Testis (tissue), 5 donors: ENCODE measurements around the gene C2orf49. TPM values are rescaled to one million over a fixed set of nuclear protein-coding genes. Genes with fewer than 3 reads are reported as not detected.

Experiments
- DNase-seq: peaks from one replicate; pipeline ENCODE4 v3.0.0-alpha.2; 2019
- H3K27ac ChIP-seq, 2 donors: fragments of 200-600 bp; sonication (generic); one replicate each; pipeline ENCODE4 v1.5.1; 2019
- H3K27me3 ChIP-seq: fragments of 200-600 bp; sonication (generic); one replicate; pipeline ENCODE4 v1.5.1; 2019
- H3K36me3 ChIP-seq: fragments of 200-600 bp; sonication (generic); one replicate; pipeline ENCODE4 v1.5.1; 2017; ENCODE audit warnings: low read depth; ENCODE audit errors: missing control alignments
- H3K4me1 ChIP-seq: fragments of 200-600 bp; sonication (generic); one replicate; pipeline ENCODE4 v1.5.1; 2019
- H3K4me3 ChIP-seq, 2 donors: fragments of 200-600 bp; sonication (generic); one replicate each; pipeline ENCODE4 v1.5.1; 2017 to 2019
- H3K9me3 ChIP-seq: fragments of 200-600 bp; sonication (generic); one replicate; pipeline ENCODE4 v1.5.1; 2017
- POLR2A ChIP-seq: fragments of 450-650 bp; IDR thresholded peaks from one replicate; pipeline ENCODE4 v1.6.1; 2017; ENCODE audit warnings: antibody characterized with exemption, mild to moderate bottlenecking, moderate library complexity
- WGBS, 2 donors: methylation state at CpG; one replicate each; pipeline ENCODE4 v1.1.5; 2018; 5-methylcytosine and 5-hydroxymethylcytosine counted together
- intact Hi-C: fragments of 100-400 bp; cut with DNase I; formaldehyde crosslinking; loops from one replicate; pipeline ENCODE4 v1.15.1; 2023; ENCODE audit warnings: low total_unique reads
- long read RNA-seq, 2 donors: transcript quantifications; one replicate each; lab custom pipeline, GENCODE V29; 2026
- polyA plus RNA-seq: library from polyadenylated mRNA; stranded (reverse); fragments of 350-450 nt; fragmentation: Illumina TruSeq; extraction: RNeasy Lipid Tissue Mini Kit (QIAGEN cat#74804); gene quantifications from one replicate; pipeline ENCODE4 v1.2.3, GENCODE V29; 2014; ENCODE audit warnings: low read depth, low replicate concordance; ENCODE audit not compliant: insufficient read depth
- total RNA-seq, 2 donors: library from RNA; depleted of rRNA; stranded (reverse); fragments of >200 nt; gene quantifications; one replicate each; pipeline ENCODE4 v1.2.3, GENCODE V29; 2016
- TF ChIP-seq, protein P1 (sequence below), 3 experiments: fragments of 450-650 bp in 2 of 3; fragments of 200-600 bp in 1 of 3; sonication (generic) in 1 of 3; IDR thresholded peaks; one replicate each; pipeline ENCODE4 v1.5.1; 2016 to 2019; ENCODE audit warnings: antibody characterized with exemption in 3 of 3, mild to moderate bottlenecking in 2 of 3, moderate library complexity in 1 of 3

C2orf49 gene
- total RNA-seq: 10 to 100 TPM; 32.6 to 35.4 TPM
- 28.5 TPM for polyA plus RNA-seq
- long read RNA-seq, donor 1, full-length matches to known transcripts: 14 of 14 reads
- long read RNA-seq, donor 1, partial matches to known transcripts: 0 of 14 reads
- long read RNA-seq, donor 1, other reads (novel, unspliced or antisense): 0 of 14 reads
- long read RNA-seq, donor 2, full-length matches to known transcripts: 14 of 14 reads
- long read RNA-seq, donor 2, partial matches to known transcripts: 0 of 14 reads
- long read RNA-seq, donor 2, other reads (novel, unspliced or antisense): 0 of 14 reads

DNA sequence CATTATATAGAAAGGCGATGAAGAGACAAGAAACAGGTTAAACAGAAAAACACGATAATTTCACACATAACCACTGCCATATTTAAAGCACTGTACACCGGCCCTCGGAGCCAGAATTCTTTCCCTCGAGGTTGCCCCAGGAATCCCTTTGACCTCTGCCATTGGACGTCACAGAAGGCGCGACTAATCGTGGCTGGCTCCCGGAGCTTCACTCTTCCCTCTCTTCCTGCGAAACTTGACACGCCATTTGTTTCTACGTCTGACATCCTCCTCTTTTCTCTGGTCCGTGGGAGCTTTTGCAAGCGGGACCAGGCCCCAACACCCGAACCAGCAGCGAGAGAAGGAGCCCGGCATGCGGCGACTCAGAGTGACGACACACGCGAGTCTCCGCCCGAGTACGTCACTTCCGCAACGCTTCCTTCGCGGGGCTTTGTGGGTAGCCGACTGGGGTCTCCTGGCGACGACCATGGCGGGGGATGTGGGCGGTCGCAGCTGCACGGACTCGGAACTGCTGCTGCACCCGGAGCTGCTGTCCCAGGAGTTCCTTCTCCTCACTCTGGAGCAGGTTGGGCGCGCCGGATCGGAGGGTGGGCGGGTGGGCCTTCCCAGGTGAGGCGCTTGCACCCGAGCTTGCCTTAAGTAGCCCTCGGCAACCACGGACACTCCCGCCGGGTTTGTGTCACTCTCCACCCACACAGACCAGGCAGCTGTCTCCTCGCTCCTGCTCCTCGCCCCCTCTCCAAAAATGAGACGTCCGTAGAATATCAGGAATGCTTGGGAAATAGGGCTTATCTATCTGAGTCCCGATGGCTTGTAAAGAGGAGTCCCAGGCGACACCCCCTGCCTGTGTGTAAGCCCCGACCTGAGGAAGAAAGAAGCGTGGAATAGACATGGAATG is at the start of gene C2orf49:
C2orf49 (plus strand) TSS at position 419 of the 898 bp plus-strand sequence; CDS start at position 467, 48 bp downstream.
- peak; percentile 92 for DNase-seq
- intact Hi-C loops: no loop called here
- Histone ChIP-seq H3K9me3 (no peaks in the 10 kb centered on the region), H3K36me3 (no peaks in the 10 kb centered on the region), H3K4me3 (peak within 1 kb of the TSS; percentile 94 to 96), H3K4me1 (peaks cover 16% of the 10 kb centered on the region), H3K27ac (peak within 1 kb of the TSS; percentile 95 to 99), H3K27me3 (no peaks in the 10 kb centered on the region)
- TF ChIP-seq, protein P1, sequence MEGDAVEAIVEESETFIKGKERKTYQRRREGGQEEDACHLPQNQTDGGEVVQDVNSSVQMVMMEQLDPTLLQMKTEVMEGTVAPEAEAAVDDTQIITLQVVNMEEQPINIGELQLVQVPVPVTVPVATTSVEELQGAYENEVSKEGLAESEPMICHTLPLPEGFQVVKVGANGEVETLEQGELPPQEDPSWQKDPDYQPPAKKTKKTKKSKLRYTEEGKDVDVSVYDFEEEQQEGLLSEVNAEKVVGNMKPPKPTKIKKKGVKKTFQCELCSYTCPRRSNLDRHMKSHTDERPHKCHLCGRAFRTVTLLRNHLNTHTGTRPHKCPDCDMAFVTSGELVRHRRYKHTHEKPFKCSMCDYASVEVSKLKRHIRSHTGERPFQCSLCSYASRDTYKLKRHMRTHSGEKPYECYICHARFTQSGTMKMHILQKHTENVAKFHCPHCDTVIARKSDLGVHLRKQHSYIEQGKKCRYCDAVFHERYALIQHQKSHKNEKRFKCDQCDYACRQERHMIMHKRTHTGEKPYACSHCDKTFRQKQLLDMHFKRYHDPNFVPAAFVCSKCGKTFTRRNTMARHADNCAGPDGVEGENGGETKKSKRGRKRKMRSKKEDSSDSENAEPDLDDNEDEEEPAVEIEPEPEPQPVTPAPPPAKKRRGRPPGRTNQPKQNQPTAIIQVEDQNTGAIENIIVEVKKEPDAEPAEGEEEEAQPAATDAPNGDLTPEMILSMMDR (IDR thresholded peaks at IDR 0.05): peak in 2 of 3 experiments; percentile 8 to 33
- no peak for TF ChIP-seq POLR2A
- 0 to 1% methylated on average over 29 to 48 of the region's 58 CpGs for WGBS, 2 donors

DNA sequence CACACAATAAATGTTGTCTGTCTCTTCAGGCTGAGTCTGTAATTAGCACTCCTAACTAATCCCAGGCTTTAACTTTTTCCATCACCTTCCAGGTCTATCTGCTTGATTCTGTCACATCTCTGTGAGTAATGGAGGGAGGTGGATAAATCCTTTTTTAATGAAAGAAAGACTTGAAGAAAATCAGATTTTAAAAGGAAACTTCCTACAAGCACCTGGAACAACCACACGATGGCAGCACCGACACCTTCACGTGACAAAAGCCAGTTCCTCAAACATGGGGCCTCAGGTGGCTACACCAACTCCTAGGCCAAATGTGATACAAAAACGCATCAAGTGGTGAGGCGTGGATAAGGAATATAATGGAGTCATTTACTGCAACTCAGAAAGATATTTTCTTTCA is 49.6 kb upstream of the C2orf49 start:
- intact Hi-C loops: no loop called here
- H3K27me3 ChIP-seq: no peaks in the 10 kb centered on the region
- no peaks in the 10 kb centered on the region for H3K4me1 ChIP-seq
- WGBS, 2 donors: 57 to 60% methylated on average over 5 of the region's 5 CpGs
- H3K4me3 ChIP-seq: no peak overlapping the region
- no peak overlapping the region for H3K27ac ChIP-seq
- no peaks in the 10 kb centered on the region for H3K36me3 ChIP-seq
- no peak for TF ChIP-seq POLR2A
- TF ChIP-seq, protein P1 (IDR thresholded peaks at IDR 0.05): peak in 2 of 3 experiments; percentile 12 to 27
- no peaks in the 10 kb centered on the region for H3K9me3 ChIP-seq
- DNase-seq: peak; percentile 40

DNA sequence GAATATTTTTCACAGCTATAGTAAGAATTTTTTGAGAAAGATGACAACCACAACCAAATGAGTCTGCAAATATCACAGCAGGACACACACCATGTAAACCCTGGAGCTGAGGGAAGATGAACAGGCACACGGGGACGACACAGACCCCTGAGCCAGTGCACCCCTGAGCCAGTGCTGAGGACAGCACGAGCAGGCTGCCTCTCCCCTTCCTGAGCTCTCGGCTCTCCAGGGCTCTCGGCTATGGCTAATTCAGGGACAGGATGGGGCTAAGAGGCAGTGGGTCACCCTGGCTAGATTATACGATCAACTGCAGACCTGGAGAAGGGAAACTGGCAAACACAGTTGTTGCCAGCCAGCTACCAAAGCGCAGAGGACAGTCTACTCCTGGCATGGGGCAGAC is 49.2 kb upstream of the C2orf49 start:
- Histone ChIP-seq H3K4me3 (no peak overlapping the region), H3K36me3 (no peaks in the 10 kb centered on the region), H3K27ac (no peak overlapping the region), H3K9me3 (no peaks in the 10 kb centered on the region), H3K4me1 (no peaks in the 10 kb centered on the region), H3K27me3 (no peaks in the 10 kb centered on the region)
- DNase-seq: no peak
- intact Hi-C loops: no loop called here
- WGBS, 2 donors: 92 to 94% methylated on average over 7 of the region's 7 CpGs
- TF ChIP-seq POLR2A: no peak
- TF ChIP-seq, protein P1 (IDR thresholded peaks at IDR 0.05): no peak

DNA sequence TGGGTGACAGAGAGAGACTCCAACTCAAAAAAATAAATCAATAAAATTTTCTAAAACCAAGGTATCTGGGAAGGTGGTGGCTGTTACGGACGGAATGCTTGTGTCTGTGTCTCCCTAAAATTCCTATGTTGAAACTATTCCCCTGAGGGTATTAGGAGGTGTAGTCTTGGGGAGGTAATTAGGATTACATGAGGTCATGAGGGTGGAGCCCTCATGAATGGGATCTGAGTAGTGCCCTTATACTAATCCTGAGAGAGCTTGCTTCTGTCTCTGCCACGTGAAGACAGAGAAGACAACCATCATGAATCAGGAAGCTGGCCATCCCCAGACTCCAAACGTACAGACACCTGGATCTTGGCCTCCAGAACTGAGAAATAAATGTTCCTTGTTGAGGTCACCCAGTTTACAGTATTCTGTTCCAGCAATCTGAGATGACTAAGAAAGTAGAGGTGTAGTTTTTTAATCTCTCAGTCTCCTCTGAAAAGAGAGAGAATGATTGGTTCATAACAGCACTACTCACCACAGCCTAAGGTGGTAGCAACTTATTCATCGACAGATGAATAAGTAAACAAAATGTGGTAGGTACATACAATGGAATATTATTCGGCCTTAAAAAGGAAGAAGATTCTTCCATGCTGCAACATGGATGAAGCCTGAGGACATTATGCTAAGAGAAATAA is 46.2 kb upstream of the C2orf49 start:
- H3K4me1 ChIP-seq: no peaks in the 10 kb centered on the region
- no peaks in the 10 kb centered on the region for H3K9me3 ChIP-seq
- no peak for TF ChIP-seq POLR2A
- TF ChIP-seq, protein P1 (IDR thresholded peaks at IDR 0.05): no peak
- intact Hi-C loops: no loop called here
- no peak overlapping the region for H3K27ac ChIP-seq
- H3K36me3 ChIP-seq: no peaks in the 10 kb centered on the region
- no peak for DNase-seq
- no peak overlapping the region for H3K4me3 ChIP-seq
- 92 to 94% methylated on average over 6 of the region's 6 CpGs for WGBS, 2 donors
- H3K27me3 ChIP-seq: no peaks in the 10 kb centered on the region
